ENCODE measurements around the gene UPF3B.

DNA sequence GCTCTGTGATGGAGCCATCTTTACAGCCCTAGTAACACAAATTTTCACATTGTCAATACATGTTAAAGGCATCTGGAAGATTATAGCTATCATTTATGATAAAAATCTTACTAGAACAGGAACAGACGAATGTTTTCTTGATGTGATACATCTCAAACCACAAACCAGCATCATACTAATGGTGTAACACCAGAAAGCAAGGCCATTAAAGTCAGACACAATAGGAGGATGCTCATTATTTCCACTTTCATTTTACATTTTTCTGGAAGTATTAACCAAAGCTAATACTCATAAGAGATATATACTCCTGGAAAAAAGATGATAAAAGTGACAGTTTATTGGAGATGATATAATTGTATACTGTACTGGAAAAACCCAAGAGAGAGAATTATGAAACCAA lies 48.2 kb upstream of the UPF3B start:
- TF ChIP-seq POLR2A (IDR thresholded peaks at IDR 0.05): no peak
- TF ChIP-seq, protein P1, sequence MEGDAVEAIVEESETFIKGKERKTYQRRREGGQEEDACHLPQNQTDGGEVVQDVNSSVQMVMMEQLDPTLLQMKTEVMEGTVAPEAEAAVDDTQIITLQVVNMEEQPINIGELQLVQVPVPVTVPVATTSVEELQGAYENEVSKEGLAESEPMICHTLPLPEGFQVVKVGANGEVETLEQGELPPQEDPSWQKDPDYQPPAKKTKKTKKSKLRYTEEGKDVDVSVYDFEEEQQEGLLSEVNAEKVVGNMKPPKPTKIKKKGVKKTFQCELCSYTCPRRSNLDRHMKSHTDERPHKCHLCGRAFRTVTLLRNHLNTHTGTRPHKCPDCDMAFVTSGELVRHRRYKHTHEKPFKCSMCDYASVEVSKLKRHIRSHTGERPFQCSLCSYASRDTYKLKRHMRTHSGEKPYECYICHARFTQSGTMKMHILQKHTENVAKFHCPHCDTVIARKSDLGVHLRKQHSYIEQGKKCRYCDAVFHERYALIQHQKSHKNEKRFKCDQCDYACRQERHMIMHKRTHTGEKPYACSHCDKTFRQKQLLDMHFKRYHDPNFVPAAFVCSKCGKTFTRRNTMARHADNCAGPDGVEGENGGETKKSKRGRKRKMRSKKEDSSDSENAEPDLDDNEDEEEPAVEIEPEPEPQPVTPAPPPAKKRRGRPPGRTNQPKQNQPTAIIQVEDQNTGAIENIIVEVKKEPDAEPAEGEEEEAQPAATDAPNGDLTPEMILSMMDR (IDR thresholded peaks at IDR 0.05): no peak
